HEK293 (cell line): Measurements from ENCODE around the gene PKP4.

Experiments used
- CTCF ChIA-PET: fragments of 350-600 bp; formaldehyde crosslinking; extraction: SDS; loops from one replicate; lab custom pipeline; 2021; ENCODE audit warnings: antibody characterized with exemption; lab: Yijun Ruan, JAX
- POLR2A ChIA-PET: fragments of 300-600 bp; formaldehyde crosslinking; extraction: SDS; loops from one replicate; lab custom pipeline; 2020; ENCODE audit warnings: antibody characterized with exemption, inconsistent platforms; lab: Yijun Ruan, JAX
- H3K27ac ChIP-seq: fragments of 200-500 bp; sonication (Bioruptor generic); 2 replicates; pipeline ENCODE4 v1.5.1; 2014; ENCODE audit warnings: low read depth, low read length, control low read depth, inconsistent platforms; ENCODE audit errors: extremely low read depth
- H3K36me3 ChIP-seq, 2 experiments: fragments of 200-500 bp in 1 of 2; sonication (Bioruptor generic) in 1 of 2; 1 replicate in 1 of 2; 2 replicates in 1 of 2; pipeline ENCODE4 v1.5.1; 2014 to 2017; ENCODE audit warnings: inconsistent platforms in 2 of 2, low read length in 2 of 2; ENCODE audit not compliant: control insufficient read depth in 2 of 2, insufficient read depth in 1 of 2
- H3K4me1 ChIP-seq: fragments of 200-500 bp; sonication (Bioruptor generic); 2 replicates; pipeline ENCODE4 v1.5.1; 2014; ENCODE audit warnings: mild to moderate bottlenecking, low read length, inconsistent platforms; ENCODE audit not compliant: control insufficient read depth, insufficient read depth
- H3K4me3 ChIP-seq: 2 replicates; pipeline ENCODE4 v1.5.1; 2011; ENCODE audit warnings: low read depth, mild to moderate bottlenecking, control low read depth, low read length, moderate library complexity
- H3K9me3 ChIP-seq: fragments of 200-500 bp; sonication (Bioruptor generic); 2 replicates; pipeline ENCODE4 v1.5.1; 2014; ENCODE audit warnings: low read depth, low read length, inconsistent platforms; ENCODE audit not compliant: control insufficient read depth, insufficient read depth
- GFI1B ChIP-seq: fragments of 450-650 bp; formaldehyde crosslinking; IDR thresholded peaks from 2 replicates; pipeline ENCODE4 v1.5.1; 2016; ENCODE audit warnings: missing biosample characterization, missing genetic modification characterization
- KLF17 ChIP-seq: fragments of 450-650 bp; formaldehyde crosslinking; IDR thresholded peaks from 2 replicates; pipeline ENCODE4 v1.5.1; 2016; ENCODE audit warnings: missing biosample characterization, missing genetic modification characterization
- PATZ1 ChIP-seq: fragments of 450-650 bp; formaldehyde crosslinking; IDR thresholded peaks from 2 replicates; pipeline ENCODE4 v1.5.1; 2016; ENCODE audit warnings: missing biosample characterization, missing genetic modification characterization
- TRIM28 ChIP-seq: IDR thresholded peaks from 2 replicates; pipeline ENCODE4 v1.6.1; 2011; ENCODE audit warnings: low read length, control low read depth, borderline replicate concordance
- WT1 ChIP-seq: fragments of 450-650 bp; formaldehyde crosslinking; IDR thresholded peaks from 2 replicates; pipeline ENCODE4 v1.5.1; 2016; ENCODE audit warnings: missing biosample characterization, missing genetic modification characterization
- ZBTB1 ChIP-seq: fragments of 450-650 bp; formaldehyde crosslinking; IDR thresholded peaks from 2 replicates; pipeline ENCODE4 v1.5.1; 2016; ENCODE audit warnings: missing biosample characterization, missing genetic modification characterization
- ZFP3 ChIP-seq: fragments of 450-650 bp; formaldehyde crosslinking; IDR thresholded peaks from 2 replicates; pipeline ENCODE4 v1.5.1; 2016; ENCODE audit warnings: low read depth, missing biosample characterization, missing genetic modification characterization
- ZNF211 ChIP-seq: fragments of 450-650 bp; formaldehyde crosslinking; IDR thresholded peaks from 2 replicates; pipeline ENCODE4 v1.5.1; 2016; ENCODE audit warnings: low read depth, missing biosample characterization, missing genetic modification characterization
- ZNF239 ChIP-seq: fragments of 450-650 bp; formaldehyde crosslinking; IDR thresholded peaks from 2 replicates; pipeline ENCODE4 v1.5.1; 2016; ENCODE audit warnings: missing biosample characterization, missing genetic modification characterization
- ZNF26 ChIP-seq: fragments of 450-650 bp; formaldehyde crosslinking; IDR thresholded peaks from 2 replicates; pipeline ENCODE4 v1.5.1; 2016; ENCODE audit warnings: missing biosample characterization, missing genetic modification characterization
- ZNF404 ChIP-seq: fragments of 450-650 bp; formaldehyde crosslinking; IDR thresholded peaks from 2 replicates; pipeline ENCODE4 v1.5.1; 2017; ENCODE audit warnings: missing biosample characterization, missing genetic modification characterization
- ZNF433 ChIP-seq: fragments of 450-650 bp; formaldehyde crosslinking; IDR thresholded peaks from 2 replicates; pipeline ENCODE4 v1.5.1; 2016; ENCODE audit warnings: missing biosample characterization, missing genetic modification characterization, low read depth
- ZNF677 ChIP-seq: fragments of 450-650 bp; IDR thresholded peaks from 2 replicates; pipeline ENCODE4 v1.5.0; 2018; ENCODE audit warnings: missing biosample characterization, mild to moderate bottlenecking, missing genetic modification characterization, moderate library complexity
- ZSCAN16 ChIP-seq: fragments of 450-650 bp; formaldehyde crosslinking; IDR thresholded peaks from 2 replicates; pipeline ENCODE4 v1.5.1; 2016; ENCODE audit warnings: missing biosample characterization, missing genetic modification characterization

Gene PKP4

GRCh38 chr2:158575051-158575635 is 118.4 kb downstream of the PKP4 start:
- Histone ChIP-seq H3K4me1 (no peaks in the 10 kb centered on the region), H3K36me3 (peaks cover 0 to 2% of the 10 kb centered on the region in 2 experiments; a peak in 1 of 3 replicates), H3K27ac (no peak overlapping the region), H3K4me3 (no peak overlapping the region), H3K9me3 (no peaks in the 10 kb centered on the region)
- TF ChIP-seq ZNF404 (tag by site-specific recombination), result no peak
- TF ChIP-seq ZNF26 (tag by site-specific recombination), result no peak
- no peak for TF ChIP-seq GFI1B (tag by site-specific recombination)
- no peak for TF ChIP-seq ZBTB1 (tag by site-specific recombination)
- no peak for TF ChIP-seq ZNF211 (tag by site-specific recombination)
- TF ChIP-seq ZNF239 (tag by site-specific recombination), result no peak
- no peak for TF ChIP-seq ZSCAN16 (tag by site-specific recombination)
- no peak for TF ChIP-seq WT1 (tag by site-specific recombination)
- no peak for TF ChIP-seq ZFP3 (tag by site-specific recombination)
- TF ChIP-seq KLF17 (tag by site-specific recombination), result no peak
- ChIA-PET POLR2A (no interaction called here), CTCF (interaction anchor here (0.7 to 0.8 kb wide), 2 partner anchors 10 to 206 kb away, joined by 3 read pairs; no protein-coding TSS in a partner anchor)

- Histone ChIP-seq H3K9me3 (no peaks in the 10 kb centered on the region), H3K36me3 (peaks cover 0 to 2% of the 10 kb centered on the region in 2 experiments; a peak in 1 of 3 replicates), H3K4me3 (no peak overlapping the region)
- ChIA-PET CTCF (interaction anchor here (1.0 kb wide), 1 partner anchor 9 kb away, joined by 3 read pairs; no protein-coding TSS in a partner anchor), POLR2A (no interaction called here)
- TF ChIP-seq ZNF433 (tag by site-specific recombination) (no peak), PATZ1 (tag by site-specific recombination) (no peak)
- TF ChIP-seq, all 188 proteins: peak for 0
- Histone ChIP-seq H3K27ac (no peak overlapping the region), H3K4me1 (no peaks in the 10 kb centered on the region)
These were observed 120.4 kb downstream of the PKP4 start for GRCh38 chr2:158577141-158577540.

GRCh38 chr2:158578703-158579330 is 122.1 kb downstream of the PKP4 start:
- CTCF ChIA-PET, result interaction anchor here (0.6 kb wide), 1 partner anchor 725 kb away, joined by 3 read pairs; no protein-coding TSS in a partner anchor
- Histone ChIP-seq H3K9me3 (no peaks in the 10 kb centered on the region), H3K4me1 (no peaks in the 10 kb centered on the region)
- TF ChIP-seq ZNF677 (tag by site-specific recombination) (no peak), TRIM28 (no peak)
- TF ChIP-seq, all 188 proteins: peak for 0
- Histone ChIP-seq H3K4me3 (no peak overlapping the region), H3K36me3 (peaks cover 0 to 3% of the 10 kb centered on the region in 2 experiments; a peak in 1 of 3 replicates), H3K27ac (no peak overlapping the region)
- POLR2A ChIA-PET, result interaction anchor here (0.7 kb wide), 1 partner anchor 143 kb away, joined by 4 read pairs; no protein-coding TSS in a partner anchor
